ENCODE results near the gene PLEKHA5.

DNA sequence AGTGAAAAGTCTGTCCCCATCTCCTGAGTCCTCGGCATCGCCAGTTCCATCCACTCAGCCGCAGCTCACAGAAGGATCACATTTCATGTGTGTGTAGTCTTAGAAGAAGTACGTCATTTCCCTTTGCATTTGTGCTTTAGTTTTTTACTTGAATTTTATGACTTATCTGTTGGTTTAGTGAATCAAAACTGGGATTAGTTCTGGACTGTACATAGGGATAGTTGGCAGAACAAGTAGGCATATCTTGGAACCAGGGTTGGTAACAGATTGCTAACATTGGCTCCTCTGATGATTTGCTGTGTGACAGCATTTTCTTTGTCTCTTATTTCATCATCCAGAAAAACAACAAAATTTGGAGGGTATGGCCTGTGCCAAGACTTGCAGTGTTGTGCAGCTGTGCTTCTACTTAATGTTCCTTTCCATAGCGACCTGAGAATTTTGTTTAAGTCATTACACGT is 240.2 kb downstream of the PLEKHA5 start:
- TF ChIP-seq EZH2phosphoT487 (IDR thresholded peaks at IDR 0.05; ENCODE audit: low read depth) (no peak), CTCF (IDR thresholded peaks at IDR 0.05; ENCODE audit: low read depth, low read length) (no peak)

All from OCI-LY3 (cell line).